CD4-positive, alpha-beta T cell (primary cell): ENCODE results near the gene DNM1. TPM values are rescaled to one million over a fixed set of nuclear protein-coding genes. Genes with fewer than 3 reads are reported as not detected.

ENCODE experiments used
- ATAC-seq: fragments of 200-7000 bp; cut with Tn5 transposase; one replicate; pipeline ENCODE4 v1.10.0; 2022; ENCODE audit warnings: mild to moderate bottlenecking; ENCODE audit not compliant: poor library complexity
- CTCF ChIA-PET: fragments of 350-600 bp; sonication (Branson Sonifier 250); formaldehyde crosslinking; loops from one replicate; lab custom pipeline; 2021; ENCODE audit warnings: antibody characterized with exemption, inconsistent platforms; lab: Charles Lee
- POLR2A ChIA-PET: fragments of 350-600 bp; sonication (Branson Sonifier 250); formaldehyde crosslinking; loops from one replicate; lab custom pipeline; 2021; ENCODE audit warnings: antibody characterized with exemption, inconsistent platforms; lab: Charles Lee
- DNase-seq, 14 experiments: peaks; one replicate each; pipeline ENCODE4 v3.0.0-alpha.2; 2013 to 2020; ENCODE audit warnings: mixed read lengths in 2 of 14
- H3K27ac ChIP-seq, 2 donors: one replicate each; pipeline versions ENCODE4 v1.5.1 to v1.7.0; 2013; ENCODE audit warnings: low read length in 2 of 2, low read depth in 1 of 2, mild to moderate bottlenecking in 1 of 2
- H3K27me3 ChIP-seq, 2 experiments: 1 replicate in 1 of 2; 2 replicates in 1 of 2; pipeline versions ENCODE4 v1.6.1 to v1.7.0; 2013; ENCODE audit warnings: low read length in 2 of 2, control low read depth in 1 of 2, mild to moderate bottlenecking in 1 of 2, moderate library complexity in 1 of 2; ENCODE audit not compliant: insufficient read depth in 2 of 2, control insufficient read depth in 1 of 2
- H3K36me3 ChIP-seq: one replicate; pipeline ENCODE4 v1.6.1; 2013; ENCODE audit warnings: low read length, control low read depth; ENCODE audit not compliant: insufficient read depth
- H3K4me1 ChIP-seq: one replicate; pipeline ENCODE4 v1.6.1; 2013; ENCODE audit warnings: low read length, control low read depth; ENCODE audit not compliant: insufficient read depth
- H3K4me3 ChIP-seq: one replicate; pipeline ENCODE4 v1.5.1; 2013; ENCODE audit warnings: mild to moderate bottlenecking, low read length, moderate library complexity
- H3K9me3 ChIP-seq, 2 experiments: 1 replicate in 1 of 2; 2 replicates in 1 of 2; pipeline versions ENCODE4 v1.6.1 to v1.7.0; 2013; ENCODE audit warnings: low read length in 2 of 2, mild to moderate bottlenecking in 2 of 2, control low read depth in 1 of 2, moderate library complexity in 1 of 2; ENCODE audit not compliant: control insufficient read depth in 1 of 2, insufficient read depth in 1 of 2
- H3K27ac Mint-ChIP-seq: one replicate; pipeline ENCODE4 v1.8.0; 2020; ENCODE audit warnings: mixed read lengths
- H3K27me3 Mint-ChIP-seq: one replicate; pipeline ENCODE4 v1.8.0; 2021; ENCODE audit warnings: mixed read lengths
- H3K36me3 Mint-ChIP-seq: one replicate; pipeline ENCODE4 v1.8.0; 2021; ENCODE audit warnings: low read depth, mixed read lengths
- H3K4me1 Mint-ChIP-seq: one replicate; pipeline ENCODE4 v1.8.0; 2021; ENCODE audit warnings: low read depth, mixed read lengths
- H3K4me3 Mint-ChIP-seq: one replicate; pipeline ENCODE4 v1.8.0; 2020; ENCODE audit warnings: mild to moderate bottlenecking, mixed read lengths
- H3K9me3 Mint-ChIP-seq: one replicate; pipeline ENCODE4 v1.8.0; 2020; ENCODE audit warnings: mixed read lengths
- CTCF ChIP-seq: fragments of 200-600 bp; IDR thresholded peaks from one replicate; pipeline ENCODE4 v1.8.0; 2022; ENCODE audit warnings: antibody characterized with exemption, mild to moderate bottlenecking
- intact Hi-C, 2 experiments: fragments of 100-400 bp; cut with DNase I in 1 of 2; cut with micrococcal nuclease in 1 of 2; formaldehyde crosslinking; loops; one replicate each; pipeline versions ENCODE4 v1.15.1 to v1.9.0; 2023 to 2025; cut with DNase I, micrococcal nuclease
- total RNA-seq, 174 experiments: library from RNA in 2 of 174; stranded (reverse) in 2 of 174; gene quantifications; one replicate each; pipeline ENCODE4 v1.2.3 and lab custom pipeline; 2021 to 2026

The DNM1 gene
- total RNA-seq, 2 experiments from 2014 or later: 1.8 to 2.5 TPM

- Mint-ChIP-seq H3K4me1 (peaks cover 22% of the 10 kb centered on the region), H3K4me3 (no peak overlapping the region), H3K36me3 (peaks cover 25% of the 10 kb centered on the region), H3K27me3 (no peaks in the 10 kb centered on the region), H3K9me3 (no peaks in the 10 kb centered on the region), H3K27ac (peak overlapping the region; percentile 71)
- ChIA-PET CTCF (no interaction called here), POLR2A (no interaction called here)
- DNase-seq: no peak
- no peak for ATAC-seq
- TF ChIP-seq CTCF: no peak
- H3K27me3 ChIP-seq: no peaks in the 10 kb centered on the region
- intact Hi-C loops: no loop called here
- H3K9me3 ChIP-seq: no peaks in the 10 kb centered on the region
- no peak overlapping the region for H3K27ac ChIP-seq
- peaks cover under 1% of the 10 kb centered on the region for H3K36me3 ChIP-seq
- H3K4me3 ChIP-seq: no peak overlapping the region
- H3K4me1 ChIP-seq: peaks cover 18% of the 10 kb centered on the region
Measured at GRCh38 chr9:128280084-128280622, 77.0 kb downstream of the DNM1 start.

- peaks cover 15% of the 10 kb centered on the region for H3K36me3 Mint-ChIP-seq
- H3K27me3 ChIP-seq: no peaks in the 10 kb centered on the region
- POLR2A ChIA-PET: no interaction called here
- H3K4me1 Mint-ChIP-seq: peaks cover 5% of the 10 kb centered on the region
- no peaks in the 10 kb centered on the region for H3K27me3 Mint-ChIP-seq
- no peak overlapping the region for H3K27ac ChIP-seq
- no peak for DNase-seq
- H3K4me3 Mint-ChIP-seq: no peak overlapping the region
- no peak for ATAC-seq
- H3K36me3 ChIP-seq: peaks cover 15% of the 10 kb centered on the region
- intact Hi-C loops: no loop called here
- H3K27ac Mint-ChIP-seq: no peak overlapping the region
- CTCF ChIA-PET: no interaction called here
- TF ChIP-seq CTCF: no peak
- H3K4me1 ChIP-seq: peaks cover 4% of the 10 kb centered on the region
- H3K9me3 Mint-ChIP-seq: no peaks in the 10 kb centered on the region
- no peak overlapping the region for H3K4me3 ChIP-seq
- no peaks in the 10 kb centered on the region for H3K9me3 ChIP-seq
Measured at GRCh38 chr9:128282500-128282899, 79.3 kb downstream of the DNM1 start.

- Mint-ChIP-seq H3K4me1 (no peaks in the 10 kb centered on the region), H3K27me3 (no peaks in the 10 kb centered on the region), H3K36me3 (peaks cover 22% of the 10 kb centered on the region), H3K4me3 (no peak overlapping the region), H3K9me3 (no peaks in the 10 kb centered on the region), H3K27ac (no peak overlapping the region)
- ATAC-seq: no peak
- no peak for DNase-seq
- ChIA-PET POLR2A (no interaction called here), CTCF (no interaction called here)
- TF ChIP-seq CTCF: no peak
- Histone ChIP-seq H3K4me3 (no peak overlapping the region), H3K27me3 (no peaks in the 10 kb centered on the region), H3K36me3 (peaks cover 18% of the 10 kb centered on the region), H3K9me3 (no peaks in the 10 kb centered on the region), H3K27ac (no peak overlapping the region), H3K4me1 (no peaks in the 10 kb centered on the region)
- intact Hi-C loops: no loop called here
Measured at GRCh38 chr9:128285033-128285784, 82.0 kb downstream of the DNM1 start.
